GM12878 (cell line): ENCODE data around the gene RTN4RL1. TPM values are rescaled to one million over a fixed set of nuclear protein-coding genes. Genes with fewer than 3 reads are reported as not detected.

ENCODE experiments used
- CEBPZ ChIP-seq: fragments of 150-350 bp; IDR thresholded peaks from 2 replicates; pipeline ENCODE4 v1.6.1; 2016; ENCODE audit warnings: low read depth, low read length
- E4F1 ChIP-seq: fragments of 450-650 bp; IDR thresholded peaks from 2 replicates; pipeline ENCODE4 v1.6.1; 2018; ENCODE audit warnings: borderline replicate concordance, mild to moderate bottlenecking; ENCODE audit not compliant: partially characterized antibody
- PRDM15 ChIP-seq: fragments of 450-650 bp; formaldehyde crosslinking; IDR thresholded peaks from 2 replicates; pipeline ENCODE4 v1.4.0; 2020; ENCODE audit warnings: mild to moderate bottlenecking, moderate library complexity
- polyA plus RNA-seq, 11 experiments: library from polyadenylated mRNA; depleted of rRNA in 4 of 11; unstranded in 6 of 11; stranded (reverse) in 5 of 11; fragments of >200 nt; fragmentation: Nextera tagmentation in 4 of 11; fragmentation: Illumina TruSeq in 1 of 11; extraction: Ambion mirVana in 4 of 11; extraction: Trizol in 1 of 11; gene quantifications; 1 replicate in 1 of 11; 2 replicates in 10 of 11; pipeline versions ENCODE4 v1.2.1 to v1.2.3, GENCODE V29; 2011 to 2016; ENCODE audit warnings: inconsistent platforms in 2 of 11, missing spikeins in 2 of 11, low read depth in 1 of 11
- total RNA-seq, 4 experiments: library from RNA; depleted of rRNA in 3 of 4; stranded (reverse); fragments of >200 nt in 3 of 4; fragmentation: Illumina TruSeq in 1 of 4; extraction: Trizol in 1 of 4; gene quantifications; 2 replicates each; pipeline versions ENCODE4 v1.2.1 to v1.2.3, GENCODE V29; 2013 to 2021

The RTN4RL1 gene
- total and polyA plus RNA-seq, 10 of the 15 experiments (the other 5 are each of a cell fraction or from before 2014, with no cell fraction given): 0.08 to 0.11 (median 0.10) TPM; not detected in 7

GRCh38 chr17:1970843-1971384, 54.2 kb downstream of the RTN4RL1 start (continued):
- no peak for TF ChIP-seq E4F1
- TF ChIP-seq CEBPZ: no peak
- no peak for TF ChIP-seq PRDM15 (CRISPR knock-in tag)
